Spleen (tissue), 7 donors: ENCODE measurements around the gene DDX51.

Experiments used
- CTCF ChIP-seq, 11 experiments: fragments of 200-600 bp in 7 of 11; fragments of 450-650 bp in 4 of 11; sonication (generic) in 4 of 11; IDR thresholded peaks in 8 of 11; conservative IDR thresholded peaks in 3 of 11; 1 replicate in 7 of 11; 2 replicates in 4 of 11; pipeline versions ENCODE4 v1.4.0 to v1.8.0; 2016 to 2021; ENCODE audit warnings: antibody characterized with exemption in 11 of 11, inconsistent platforms in 4 of 11, mild to moderate bottlenecking in 1 of 11
- POLR2A ChIP-seq, 3 donors: fragments of 450-650 bp; IDR thresholded peaks; one replicate each; pipeline ENCODE4 v1.5.1; 2017; ENCODE audit warnings: antibody characterized with exemption in 3 of 3, mild to moderate bottlenecking in 1 of 3
- POLR2AphosphoS5 ChIP-seq, 3 donors: sonication (generic); formaldehyde crosslinking; IDR thresholded peaks; one replicate each; pipeline ENCODE4 v1.5.1; 2017; ENCODE audit warnings: antibody characterized with exemption in 3 of 3
- donor health status: DM: no; HTN: no; CAD: no; lungs with moderate emphysema.
- donor health status: DM: no; HTN: no; CAD: no.
- donor health status: DM: no; HTN: no; CAD: no.

DNA sequence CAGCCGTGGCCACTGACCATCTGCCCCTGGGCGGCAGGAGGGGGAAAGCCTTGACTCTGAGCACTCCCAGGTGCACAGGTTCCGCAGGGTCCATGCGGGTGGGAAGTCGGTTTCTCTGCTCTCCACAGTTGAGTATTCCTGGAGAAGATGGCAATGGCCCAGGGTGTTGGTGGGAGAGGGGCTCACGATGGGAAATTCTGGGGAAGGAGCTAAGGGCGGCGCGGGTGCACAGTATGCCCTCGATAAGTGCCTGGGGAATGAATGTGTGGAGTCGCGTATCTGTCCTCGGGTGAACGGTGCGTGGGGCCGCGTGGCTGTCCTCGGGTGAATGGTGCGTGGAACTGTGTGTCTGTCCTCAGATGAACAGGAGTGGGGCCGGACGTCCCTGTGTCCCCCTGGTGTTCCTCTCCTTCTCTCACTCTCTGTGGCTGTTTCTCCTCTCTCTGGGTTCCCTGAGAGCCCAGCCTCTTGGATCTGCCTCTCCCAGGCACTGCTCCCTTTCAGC lies 38.1 kb upstream of the DDX51 start:
- no peak for TF ChIP-seq CTCF (IDR thresholded peaks at IDR 0.05 in 8 of 11, conservative IDR thresholded peaks at IDR 0.05 in 3 of 11)
- TF ChIP-seq POLR2A (IDR thresholded peaks at IDR 0.05): no peak
- TF ChIP-seq POLR2AphosphoS5 (IDR thresholded peaks at IDR 0.05): no peak
